ENCODE measurements around the gene ERBB4. TPM values are rescaled to one million over a fixed set of nuclear protein-coding genes. Genes with fewer than 3 reads are reported as not detected.

The ERBB4 gene
- total RNA-seq, 1 experiment from 2014 or later, result 2.9 TPM

- peaks cover 16% of the 10 kb centered on the region for H3K4me1 Mint-ChIP-seq (ENCODE audit: low read depth, unreplicated experiment)
- H3K36me3 Mint-ChIP-seq (ENCODE audit: insufficient read depth, unreplicated experiment), result no peaks in the 10 kb centered on the region
- no peak for DNase-seq
- H3K27ac Mint-ChIP-seq (ENCODE audit: unreplicated experiment), result no peak overlapping the region
- no peak overlapping the region for H3K4me3 Mint-ChIP-seq (ENCODE audit: low read depth, unreplicated experiment)
- CTCF ChIA-PET, result no interaction called here
- no peak for TF ChIP-seq CTCF (IDR thresholded peaks at IDR 0.05; ENCODE audit: unreplicated experiment)
- intact Hi-C loops (cut with micrococcal nuclease; ENCODE audit: unreplicated experiment), result no loop called here
- peaks cover 3% of the 10 kb centered on the region for H3K9me3 Mint-ChIP-seq (ENCODE audit: low read depth, unreplicated experiment)
- H3K27me3 Mint-ChIP-seq (ENCODE audit: unreplicated experiment), result no peaks in the 10 kb centered on the region
- no TSS peak for BruUV-seq (replicated peaks)
Measured at GRCh38 chr2:211867845-211868451, 670.7 kb downstream of the ERBB4 start.

DNA sequence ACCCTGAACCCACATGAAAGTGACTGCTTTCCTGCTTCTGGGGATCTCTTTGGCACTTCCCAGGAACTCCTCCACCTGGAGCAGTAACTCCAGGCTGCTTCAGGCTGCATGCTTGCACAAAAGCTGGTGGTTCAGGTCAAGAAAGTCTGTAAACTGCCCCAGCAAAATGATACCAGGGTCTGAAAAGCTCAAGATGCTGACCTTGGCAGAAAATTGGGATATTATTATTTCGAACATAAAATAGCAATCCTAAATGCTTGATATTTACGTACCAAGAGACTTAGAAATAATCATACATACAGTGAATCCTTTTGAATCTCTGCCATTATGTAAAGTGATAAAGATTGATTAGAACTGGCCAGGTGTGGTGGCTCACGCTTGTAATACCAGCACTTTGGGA, 674.3 kb downstream of the ERBB4 start:
- no peak for TF ChIP-seq CTCF (IDR thresholded peaks at IDR 0.05; ENCODE audit: unreplicated experiment)
- Mint-ChIP-seq H3K4me3 (ENCODE audit: low read depth, unreplicated experiment) (no peak overlapping the region), H3K36me3 (ENCODE audit: insufficient read depth, unreplicated experiment) (no peaks in the 10 kb centered on the region), H3K4me1 (ENCODE audit: low read depth, unreplicated experiment) (peaks cover 16% of the 10 kb centered on the region), H3K27me3 (ENCODE audit: unreplicated experiment) (no peaks in the 10 kb centered on the region), H3K27ac (ENCODE audit: unreplicated experiment) (no peak overlapping the region), H3K9me3 (ENCODE audit: low read depth, unreplicated experiment) (peaks cover 3% of the 10 kb centered on the region)
- no TSS peak for BruUV-seq (replicated peaks)
- intact Hi-C loops (cut with micrococcal nuclease; ENCODE audit: unreplicated experiment), result no loop called here
- no peak for DNase-seq
- CTCF ChIA-PET, result interaction anchor here (0.6 kb wide), 1 partner anchor 573 kb away, joined by 4 read pairs; no protein-coding TSS in a partner anchor

GRCh38 chr2:211860224-211860623, 678.4 kb downstream of the ERBB4 start:
- Mint-ChIP-seq H3K4me3 (ENCODE audit: low read depth, unreplicated experiment) (no peak overlapping the region), H3K27ac (ENCODE audit: unreplicated experiment) (no peak overlapping the region), H3K9me3 (ENCODE audit: low read depth, unreplicated experiment) (peaks cover 3% of the 10 kb centered on the region), H3K36me3 (ENCODE audit: insufficient read depth, unreplicated experiment) (no peaks in the 10 kb centered on the region), H3K27me3 (ENCODE audit: unreplicated experiment) (no peaks in the 10 kb centered on the region), H3K4me1 (ENCODE audit: low read depth, unreplicated experiment) (no peaks in the 10 kb centered on the region)
- no TSS peak for BruUV-seq (replicated peaks)
- CTCF ChIA-PET, result no interaction called here
- DNase-seq, result no peak
- intact Hi-C loops (cut with micrococcal nuclease; ENCODE audit: unreplicated experiment), result no loop called here
- TF ChIP-seq CTCF (IDR thresholded peaks at IDR 0.05; ENCODE audit: unreplicated experiment), result no peak

- no peak overlapping the region for H3K27ac Mint-ChIP-seq (ENCODE audit: unreplicated experiment)
- no peak for DNase-seq
- intact Hi-C loops (cut with micrococcal nuclease; ENCODE audit: unreplicated experiment), result loop anchor here (5.0 kb wide), 1 partner anchor 103 kb away; no protein-coding TSS in a partner anchor
- H3K9me3 Mint-ChIP-seq (ENCODE audit: low read depth, unreplicated experiment), result no peaks in the 10 kb centered on the region
- no peaks in the 10 kb centered on the region for H3K4me1 Mint-ChIP-seq (ENCODE audit: low read depth, unreplicated experiment)
- no peak for TF ChIP-seq CTCF (IDR thresholded peaks at IDR 0.05; ENCODE audit: unreplicated experiment)
- no peak overlapping the region for H3K4me3 Mint-ChIP-seq (ENCODE audit: low read depth, unreplicated experiment)
- BruUV-seq (replicated peaks), result no TSS peak
- CTCF ChIA-PET, result no interaction called here
- no peaks in the 10 kb centered on the region for H3K36me3 Mint-ChIP-seq (ENCODE audit: insufficient read depth, unreplicated experiment)
- H3K27me3 Mint-ChIP-seq (ENCODE audit: unreplicated experiment), result no peaks in the 10 kb centered on the region
Measured at GRCh38 chr2:211854832-211855231, 683.8 kb downstream of the ERBB4 start.

All from Calu3 (cell line).